Neural cell (in vitro differentiated cells): ENCODE measurements around the gene TMEM81. TPM values are rescaled to one million over a fixed set of nuclear protein-coding genes. Genes with fewer than 3 reads are reported as not detected.

ENCODE experiments used
- H2AFZ ChIP-seq: fragments of 200-600, 300-800 bp; sonication (generic), shearing (Covaris generic); 2 replicates; pipeline ENCODE4 v1.6.0; 2014; ENCODE audit warnings: low read depth, mild to moderate bottlenecking, antibody characterized with exemption, low read length, moderate library complexity
- H3F3A ChIP-seq: fragments of 200-600 bp; shearing (Covaris generic); 2 replicates; pipeline ENCODE4 v1.6.1; 2016; ENCODE audit warnings: mild to moderate bottlenecking, moderate library complexity, mixed read lengths, antibody characterized with exemption, low read length; ENCODE audit not compliant: insufficient read depth, poor library complexity, severe bottlenecking
- H3K27ac ChIP-seq: fragments of 200-600, 300-800 bp; sonication (generic), shearing (Covaris generic); 2 replicates; pipeline ENCODE4 v1.5.1; 2014; ENCODE audit warnings: mild to moderate bottlenecking, low read length, moderate library complexity
- H3K27me3 ChIP-seq: fragments of 300-800, 200-600 bp; sonication (generic), shearing (Covaris generic); 2 replicates; pipeline ENCODE4 v1.6.0; 2014; ENCODE audit warnings: mild to moderate bottlenecking, low read depth, low read length, moderate library complexity; ENCODE audit not compliant: insufficient read depth
- H3K36me3 ChIP-seq: fragments of 300-800, 200-600 bp; sonication (generic), shearing (Covaris generic); 2 replicates; pipeline ENCODE4 v1.5.1; 2014; ENCODE audit warnings: mild to moderate bottlenecking, antibody characterized with exemption, low read length, moderate library complexity; ENCODE audit not compliant: insufficient read depth
- H3K4me2 ChIP-seq: fragments of 300-800, 200-600 bp; sonication (generic), shearing (Covaris generic); 2 replicates; pipeline ENCODE4 v1.6.0; 2014; ENCODE audit warnings: mild to moderate bottlenecking, low read length
- H3K4me3 ChIP-seq: fragments of 300-800, 200-600 bp; sonication (generic), shearing (Covaris generic); 2 replicates; pipeline ENCODE4 v1.5.1; 2014; ENCODE audit warnings: mild to moderate bottlenecking, low read length, moderate library complexity
- H3K79me2 ChIP-seq: fragments of 200-600 bp; shearing (Covaris generic); replicated peaks from 2 replicates; pipeline ENCODE4 v1.6.0; 2014; ENCODE audit warnings: mild to moderate bottlenecking, low read length, moderate library complexity; ENCODE audit not compliant: insufficient read depth
- H3K9ac ChIP-seq: fragments of 300-800, 200-600 bp; sonication (generic), shearing (Covaris generic); 2 replicates; pipeline ENCODE4 v1.6.1; 2016; ENCODE audit warnings: mild to moderate bottlenecking, low read length, mixed read lengths
- H3K9me2 ChIP-seq: fragments of 200-600 bp; shearing (Covaris generic); 2 replicates; pipeline ENCODE4 v1.6.1; 2016; ENCODE audit warnings: mild to moderate bottlenecking, low read length, mixed read lengths; ENCODE audit not compliant: insufficient read depth
- H3K9me3 ChIP-seq: fragments of 200-600, 300-800 bp; sonication (generic), shearing (Covaris generic); 2 replicates; pipeline ENCODE4 v1.6.1; 2016; ENCODE audit warnings: mild to moderate bottlenecking, mixed run types, low read length, moderate library complexity, mixed read lengths
- H4K20me1 ChIP-seq: fragments of 200-600 bp; shearing (Covaris generic); 2 replicates; pipeline ENCODE4 v1.6.1; 2016; ENCODE audit warnings: mild to moderate bottlenecking, mixed run types; ENCODE audit not compliant: insufficient read depth
- CTCF ChIP-seq: fragments of 450-650 bp; IDR thresholded peaks from 2 replicates; pipeline ENCODE4 v1.5.1; 2014; ENCODE audit warnings: antibody characterized with exemption, mild to moderate bottlenecking, moderate library complexity; ENCODE audit not compliant: poor library complexity, severe bottlenecking
- EP300 ChIP-seq: fragments of 450-650 bp; conservative IDR thresholded peaks from 2 replicates; pipeline ENCODE4 v1.6.1; 2014; ENCODE audit warnings: antibody characterized with exemption, mild to moderate bottlenecking, moderate library complexity; ENCODE audit not compliant: poor library complexity, severe bottlenecking
- EZH2 ChIP-seq: fragments of 200-600, 300-800 bp; shearing (Covaris generic), sonication (generic); IDR thresholded peaks from 2 replicates; pipeline ENCODE4 v1.6.1; 2014; ENCODE audit warnings: antibody characterized with exemption, low read length, borderline replicate concordance, mild to moderate bottlenecking; ENCODE audit not compliant: insufficient read depth, poor library complexity, severe bottlenecking
- MXI1 ChIP-seq: fragments of 450-650 bp; conservative IDR thresholded peaks from 2 replicates; pipeline ENCODE4 v1.6.1; 2014; ENCODE audit warnings: antibody characterized with exemption, mild to moderate bottlenecking; ENCODE audit not compliant: poor library complexity, severe bottlenecking
- POLR2AphosphoS5 ChIP-seq: IDR thresholded peaks from 2 replicates; pipeline ENCODE4 v1.6.1; 2012
- RAD21 ChIP-seq: fragments of 450-650 bp; conservative IDR thresholded peaks from 2 replicates; pipeline ENCODE4 v1.6.1; 2014; ENCODE audit warnings: antibody characterized with exemption, mild to moderate bottlenecking, moderate library complexity
- REST ChIP-seq: IDR thresholded peaks from 2 replicates; pipeline ENCODE4 v1.6.1; 2012; ENCODE audit warnings: borderline replicate concordance
- SMC3 ChIP-seq: fragments of 450-650 bp; conservative IDR thresholded peaks from 2 replicates; pipeline ENCODE4 v1.6.1; 2014; ENCODE audit warnings: antibody characterized with exemption, mild to moderate bottlenecking, moderate library complexity; ENCODE audit not compliant: poor library complexity
- TAF1 ChIP-seq: IDR thresholded peaks from 2 replicates; pipeline ENCODE4 v1.6.1; 2012; ENCODE audit warnings: low read depth
- polyA plus RNA-seq: library from polyadenylated mRNA; depleted of rRNA; stranded (reverse); fragments of >200 nt; gene quantifications from 2 replicates; pipeline ENCODE4 v1.2.3, GENCODE V29; 2014

TMEM81 gene
- polyA plus RNA-seq, 1 donor from 2014 or later = 10.1 TPM

DNA sequence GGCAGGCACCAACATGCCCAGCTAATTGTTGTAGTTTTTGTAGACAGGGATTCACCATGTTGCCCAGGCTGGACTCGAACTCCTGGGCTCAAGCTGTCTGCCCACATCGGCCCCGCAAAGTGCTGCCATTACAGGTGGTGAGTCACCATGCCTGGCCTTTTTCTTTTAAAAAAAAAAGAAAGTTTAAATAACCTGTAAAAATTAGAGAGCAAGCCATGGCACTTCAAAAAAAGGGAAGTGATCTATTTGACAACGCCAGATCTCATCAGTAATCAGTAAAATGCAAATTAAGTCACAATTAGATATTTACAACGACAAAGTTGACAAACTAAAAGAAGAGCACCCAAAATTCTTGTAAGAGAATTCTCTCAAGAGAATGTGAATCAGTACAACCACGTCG lies 40.5 kb upstream of the TMEM81 start:
- Histone ChIP-seq H3K9ac (no peak overlapping the region), H3K4me2 (no peak overlapping the region), H3K27ac (no peak overlapping the region), H3K27me3 (no peaks in the 10 kb centered on the region), H3F3A (no peaks in the 10 kb centered on the region), H3K79me2 (peaks cover 20% of the 10 kb centered on the region), H3K9me2 (no peaks in the 10 kb centered on the region), H2AFZ (no peak overlapping the region), H3K9me3 (no peaks in the 10 kb centered on the region), H4K20me1 (no peaks in the 10 kb centered on the region), H3K36me3 (no peaks in the 10 kb centered on the region), H3K4me3 (no peak overlapping the region)
- no peak for TF ChIP-seq SMC3
- no peak for TF ChIP-seq REST
- TF ChIP-seq EZH2 = no peak
- TF ChIP-seq POLR2AphosphoS5 = no peak
- TF ChIP-seq EP300 = no peak
- no peak for TF ChIP-seq TAF1
- TF ChIP-seq MXI1 = no peak
- TF ChIP-seq CTCF = no peak
- TF ChIP-seq RAD21 = no peak

DNA sequence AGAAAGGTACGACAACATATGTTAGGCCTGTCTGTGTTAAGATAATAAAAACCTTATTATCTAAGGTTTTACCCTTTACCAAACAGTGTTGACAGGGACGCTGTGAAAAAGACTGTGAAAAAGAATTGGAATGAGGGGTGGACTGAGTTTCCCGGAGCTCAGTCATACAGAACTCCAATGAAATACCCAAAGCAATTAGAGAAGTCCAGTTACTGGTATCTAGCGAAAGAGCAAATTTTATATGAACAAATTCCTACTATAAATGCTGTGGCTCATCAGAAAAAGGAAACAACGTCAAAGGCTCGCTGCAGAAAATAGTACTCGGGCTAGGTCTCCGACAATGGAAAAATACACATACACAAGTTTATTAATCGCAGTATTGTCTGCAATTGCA lies 38.2 kb upstream of the TMEM81 start:
- peak overlapping the region; percentile 76 for H3K4me2 ChIP-seq
- H3F3A ChIP-seq = no peaks in the 10 kb centered on the region
- H3K36me3 ChIP-seq = no peaks in the 10 kb centered on the region
- H3K9me2 ChIP-seq = no peaks in the 10 kb centered on the region
- no peaks in the 10 kb centered on the region for H3K27me3 ChIP-seq
- peak overlapping the region; percentile 65 for H2AFZ ChIP-seq
- peak overlapping the region; percentile 91 for H3K27ac ChIP-seq
- H4K20me1 ChIP-seq = no peaks in the 10 kb centered on the region
- H3K4me3 ChIP-seq = peak overlapping the region; percentile 75
- H3K9me3 ChIP-seq = no peaks in the 10 kb centered on the region
- TF ChIP-seq EZH2 = no peak
- TF ChIP-seq RAD21 = no peak
- TF ChIP-seq REST = no peak
- peaks cover 26% of the 10 kb centered on the region for H3K79me2 ChIP-seq
- peak overlapping the region; percentile 79 for H3K9ac ChIP-seq
